COLO668 (cell line): Measurements from ENCODE around the gene BCAS3.
"Not testable (repeated sequence)": the region's sequence is repeated elsewhere in the genome, so short reads cannot be mapped to it uniquely, and the experiment has no call there.

ENCODE experiments used
- DNase-seq: peaks from one replicate; lab custom pipeline; 2025; ENCODE audit not compliant: unreplicated experiment; lab: John Stamatoyannopoulos, UW

BCAS3 gene

DNA sequence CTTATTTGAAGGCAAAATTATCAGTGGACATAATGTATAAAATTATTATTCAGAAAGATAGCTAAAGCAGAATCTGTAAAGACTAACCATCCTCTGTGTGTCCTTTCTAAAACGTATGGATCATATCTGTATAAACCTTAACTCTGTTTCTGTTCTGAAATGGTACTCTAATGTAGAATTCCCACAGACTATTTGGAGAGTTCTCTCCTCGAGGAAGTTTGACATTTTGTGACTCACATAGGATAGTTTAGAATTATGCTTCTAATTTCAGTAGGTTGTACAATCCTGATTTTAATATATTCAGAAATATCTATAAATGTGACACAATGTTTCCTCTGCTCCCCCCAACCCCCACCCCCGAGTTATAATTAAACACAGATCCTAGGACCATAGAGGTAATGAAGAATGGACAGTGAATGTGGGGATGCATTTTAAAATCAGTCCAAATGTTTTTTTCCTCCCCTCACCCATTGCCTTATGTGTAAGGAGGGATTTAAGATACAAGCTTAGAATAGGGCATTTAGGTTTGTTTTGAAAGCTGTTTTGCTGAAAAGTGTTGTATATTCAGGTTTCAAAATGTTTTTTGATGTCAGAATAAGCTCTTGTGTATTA, 66.8 kb downstream of the BCAS3 start:
- DNase-seq, result no peak

DNA sequence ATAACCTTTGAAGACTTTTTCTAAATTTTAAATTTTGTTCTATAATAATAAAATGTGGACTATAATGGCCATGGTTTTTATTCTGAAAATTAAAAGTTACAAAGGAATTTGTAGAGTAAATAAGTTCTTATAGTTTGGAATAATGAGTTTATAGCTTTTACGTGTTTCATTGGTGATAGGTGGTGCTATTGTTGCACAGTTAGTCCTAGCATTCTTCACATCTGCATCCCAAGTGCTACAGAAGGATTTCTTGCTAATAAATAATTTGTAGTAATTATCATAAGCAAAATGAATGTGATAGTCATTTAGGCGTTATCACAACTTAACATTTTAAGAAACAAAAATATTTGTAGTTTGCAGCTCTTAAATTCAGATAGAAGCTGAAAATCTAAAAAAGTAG, 67.9 kb downstream of the BCAS3 start:
- no peak for DNase-seq

DNA sequence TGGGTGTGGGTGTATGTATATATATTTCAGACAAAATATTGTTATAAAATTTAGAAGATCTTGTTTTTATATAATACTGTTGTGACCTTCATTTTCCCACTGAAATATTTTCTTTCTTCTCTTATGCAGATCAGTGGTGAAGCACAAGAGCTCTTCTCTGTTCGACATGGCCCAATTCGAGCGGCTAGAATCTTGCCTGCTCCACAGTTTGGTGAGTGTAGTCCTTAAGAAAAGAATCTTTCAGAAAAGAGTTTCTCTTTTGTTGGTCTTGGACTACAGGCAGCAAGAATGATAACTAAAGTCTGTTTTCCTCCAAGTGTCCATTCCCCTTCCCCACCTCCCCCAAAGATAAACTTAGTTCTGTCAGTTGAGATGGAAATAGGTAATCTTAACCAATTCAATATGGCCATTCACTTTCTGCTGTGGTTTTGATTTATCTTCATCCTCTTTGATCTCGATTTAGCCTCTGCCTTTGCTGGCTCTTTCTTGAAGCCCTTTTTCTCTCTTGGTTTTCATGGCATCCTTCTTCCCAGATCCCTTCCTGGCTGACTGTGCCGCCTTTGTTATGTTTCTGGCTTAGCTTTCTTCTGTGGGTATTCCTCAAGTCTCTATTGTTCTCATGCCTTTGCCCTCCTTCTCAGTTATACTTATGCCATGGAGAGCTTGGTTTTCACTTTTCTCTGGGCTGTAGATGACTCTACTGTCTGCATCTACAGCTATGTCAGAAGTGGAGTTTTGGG, 69.6 kb downstream of the BCAS3 start:
- no peak for DNase-seq

DNA sequence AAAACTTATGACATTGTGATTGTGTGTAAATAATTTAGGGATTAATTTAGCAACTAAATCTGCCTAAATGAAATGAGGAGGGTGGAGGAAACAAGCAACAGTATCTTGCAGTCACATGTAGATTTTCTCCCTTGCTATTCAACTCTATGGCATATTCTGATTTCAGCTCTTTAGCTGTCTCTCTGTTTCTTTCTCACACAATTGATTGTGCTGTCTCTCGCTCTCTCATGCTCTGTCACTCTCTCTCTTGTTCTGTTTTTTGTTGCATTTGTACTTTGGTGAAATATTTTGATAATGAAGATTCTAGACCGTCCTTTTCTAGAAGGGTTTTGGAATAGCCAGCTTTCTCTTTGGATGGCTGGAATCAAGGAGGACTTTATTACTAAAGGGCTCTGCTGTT, 70.6 kb downstream of the BCAS3 start:
- no peak for DNase-seq

DNA sequence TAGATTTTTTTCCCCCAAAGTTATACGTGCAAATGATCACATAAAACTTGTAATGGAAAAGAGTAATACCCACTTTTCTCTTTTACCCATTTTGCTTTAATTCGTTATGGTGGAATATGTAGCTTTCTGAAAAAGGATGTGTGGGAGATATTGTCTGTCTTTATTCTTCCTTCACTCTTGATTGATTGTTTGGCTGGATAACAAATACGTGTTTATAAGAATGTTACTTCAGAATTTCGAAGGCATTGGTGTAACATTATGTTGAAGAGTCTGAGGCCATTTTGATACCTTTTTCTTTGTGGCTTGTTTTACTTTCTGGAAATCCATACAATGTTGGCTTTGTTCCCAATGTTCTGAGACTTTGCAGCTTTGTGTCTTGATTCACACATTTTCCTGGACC, 71.4 kb downstream of the BCAS3 start:
- DNase-seq, result no peak

DNA sequence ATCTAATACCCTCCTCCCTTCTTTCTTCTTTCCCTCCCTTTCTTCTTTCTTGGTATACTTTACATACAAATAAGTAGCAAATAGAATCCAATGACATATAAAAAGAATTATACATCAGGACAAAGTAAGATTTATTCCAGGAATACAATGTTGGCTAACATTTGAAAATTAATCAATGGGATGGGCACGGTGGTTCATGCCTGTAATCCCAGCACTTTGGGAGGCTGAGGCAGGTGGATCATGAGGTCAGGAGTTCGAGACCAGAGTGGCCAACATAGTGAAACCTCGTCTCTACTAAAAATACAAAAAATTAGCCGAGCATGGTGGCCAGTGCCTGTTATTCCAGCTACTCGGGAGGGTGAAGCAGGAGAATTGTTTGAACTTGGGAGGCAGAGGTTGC, 72.1 kb downstream of the BCAS3 start:
- DNase-seq, result no peak

DNA sequence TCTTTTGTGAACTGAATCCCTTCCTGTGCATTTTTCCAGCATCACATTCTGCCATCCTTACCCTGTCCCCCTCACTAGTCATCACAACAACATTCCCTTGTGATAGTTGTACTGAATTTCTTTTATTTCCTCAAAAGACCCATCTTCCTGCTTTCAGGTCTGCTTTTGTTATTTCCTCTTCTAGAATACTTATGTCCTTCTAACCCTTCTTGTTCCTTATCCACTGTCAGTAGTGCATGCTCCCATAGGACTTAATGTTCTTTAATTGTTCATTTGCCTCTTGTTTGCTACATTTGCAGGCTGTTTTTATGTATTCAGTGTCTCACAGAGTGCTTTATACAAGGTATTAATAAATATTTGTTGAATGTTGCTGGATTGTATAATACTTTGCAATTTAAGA, 73.0 kb downstream of the BCAS3 start:
- DNase-seq, result no peak

DNA sequence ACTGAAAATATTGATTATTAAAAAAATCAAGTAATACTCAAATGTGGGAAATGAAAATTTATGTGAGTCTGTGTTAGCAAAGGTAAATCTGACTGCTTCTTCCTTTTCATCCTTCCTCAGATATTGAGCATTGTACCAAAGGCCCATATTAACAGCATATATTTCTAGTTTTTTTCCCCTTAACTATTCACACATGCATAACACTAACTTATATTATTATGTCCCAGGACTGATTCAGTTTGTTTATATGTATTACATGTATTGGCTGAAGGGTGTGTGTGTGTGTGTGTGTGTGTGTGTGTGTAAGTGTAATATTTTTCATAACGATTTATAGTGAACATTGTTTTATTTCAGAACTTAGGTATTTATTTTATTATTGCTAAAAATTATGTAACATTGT, 74.2 kb downstream of the BCAS3 start:
- no peak for DNase-seq

DNA sequence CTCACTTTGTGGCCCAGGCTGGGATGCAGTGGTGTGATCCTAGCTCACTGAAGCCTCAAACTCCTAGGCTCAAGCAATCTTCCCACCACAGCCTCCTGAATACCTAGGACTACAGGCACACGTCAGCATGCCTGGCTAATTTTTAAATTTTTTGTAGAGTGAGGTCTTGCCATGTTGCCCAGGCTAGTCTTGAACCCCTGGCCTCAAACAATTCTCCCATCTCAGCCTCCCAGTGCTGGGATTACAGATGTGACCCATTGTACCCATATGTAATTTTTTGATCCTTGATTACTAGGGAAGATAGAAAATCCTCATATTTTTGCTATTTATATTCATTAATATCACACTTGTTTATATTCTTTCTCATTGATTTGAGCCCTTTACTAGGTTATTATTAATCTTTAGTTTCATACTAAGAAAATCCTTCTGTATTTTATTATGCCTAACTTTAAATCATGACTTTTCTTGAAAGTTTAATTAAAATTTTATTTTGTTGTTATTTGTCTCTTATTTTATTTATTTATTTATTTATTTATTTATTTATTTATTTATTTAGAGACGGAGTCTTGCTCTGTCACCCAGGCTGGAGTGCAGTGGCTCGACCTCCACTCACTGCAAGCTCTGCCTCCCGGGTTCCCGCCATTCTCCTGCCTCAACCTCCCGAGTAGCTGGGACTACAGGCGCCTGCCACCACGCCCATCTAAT, 75.4 kb downstream of the BCAS3 start:
- DNase-seq, result no peak

DNA sequence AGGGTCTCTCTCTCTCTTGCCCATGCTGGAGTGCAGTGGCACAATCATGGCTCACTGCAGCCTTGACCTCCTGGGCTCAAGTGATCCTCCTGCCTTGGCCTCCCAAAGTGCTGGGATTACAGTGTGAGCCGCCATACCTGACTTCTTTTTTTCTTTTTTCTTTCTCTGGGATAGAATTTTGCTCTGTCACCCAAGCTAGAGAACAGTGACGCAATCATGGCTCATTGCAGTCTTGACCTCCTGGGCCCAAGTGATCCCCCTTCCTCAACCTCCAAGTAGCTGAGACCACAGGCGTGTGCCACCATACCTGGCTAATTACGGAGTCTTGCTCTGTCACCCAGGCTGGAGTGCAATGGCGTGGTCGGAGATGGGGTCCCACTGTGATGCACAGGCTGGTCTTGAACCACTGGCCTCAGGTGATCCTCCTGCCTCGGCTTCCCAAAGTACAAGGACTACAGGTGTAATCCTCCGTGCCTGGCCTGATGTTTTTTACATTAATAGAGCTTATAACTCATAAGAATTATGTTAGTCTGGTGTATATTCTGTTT, 76.5 kb downstream of the BCAS3 start:
- no peak for DNase-seq

DNA sequence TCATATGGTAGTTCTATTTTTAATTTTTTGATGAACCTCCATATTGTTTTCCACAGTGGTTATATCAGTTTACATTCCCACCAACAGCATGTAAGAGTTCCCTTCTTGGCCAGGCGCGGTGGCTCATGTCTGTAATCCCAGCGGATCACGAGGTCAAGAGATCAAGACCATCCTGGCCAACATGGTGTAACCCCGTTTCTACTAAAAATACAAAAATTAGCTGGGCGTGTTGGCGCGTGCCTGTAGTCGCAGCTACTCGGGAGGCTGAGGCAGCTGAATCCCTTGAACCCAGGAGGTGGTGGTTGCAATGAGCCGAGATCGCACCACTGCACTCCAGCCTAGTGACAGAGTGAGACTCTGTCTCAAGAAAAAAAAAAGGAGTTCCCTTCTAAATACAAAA, 79.1 kb downstream of the BCAS3 start:
- DNase-seq, result not testable (repeated sequence)

DNA sequence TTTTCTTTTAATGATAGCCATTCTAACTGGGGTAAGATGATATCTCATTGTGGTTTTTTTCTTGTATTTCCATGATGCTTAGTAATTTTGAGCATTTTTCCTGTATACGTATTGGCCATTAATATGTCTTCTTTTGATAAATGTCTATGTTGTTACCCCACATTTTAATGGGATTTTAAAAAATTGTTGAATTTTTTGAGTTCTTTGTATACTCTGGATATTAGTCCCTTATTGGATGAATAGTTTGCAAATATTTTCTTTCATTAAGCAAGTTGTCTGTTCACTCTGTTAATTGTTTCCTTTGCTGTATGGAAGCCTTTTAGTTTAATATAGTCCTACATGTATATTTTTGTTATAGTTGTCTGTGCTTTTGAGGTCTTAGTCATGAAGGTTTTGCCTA, 79.8 kb downstream of the BCAS3 start:
- no peak for DNase-seq

DNA sequence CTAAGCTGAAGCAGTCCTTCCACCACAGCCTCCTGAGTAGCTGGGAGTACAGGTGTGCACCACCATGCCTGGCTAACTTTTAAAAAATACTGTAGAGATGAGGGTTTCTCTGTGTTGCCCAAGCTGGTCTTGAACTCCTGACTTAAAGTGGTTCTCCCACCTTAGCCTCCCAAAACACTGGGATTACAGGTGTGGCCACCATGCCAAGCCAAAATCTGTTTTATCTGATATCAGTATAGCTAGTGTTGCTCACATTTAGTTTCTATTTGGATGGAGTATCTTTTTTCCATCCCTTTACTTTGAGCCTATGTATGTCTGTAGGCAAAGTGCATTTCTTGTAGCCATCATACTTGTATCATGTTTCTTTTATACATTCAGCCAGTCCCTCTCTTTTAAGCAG, 82.1 kb downstream of the BCAS3 start:
- DNase-seq, result no peak

DNA sequence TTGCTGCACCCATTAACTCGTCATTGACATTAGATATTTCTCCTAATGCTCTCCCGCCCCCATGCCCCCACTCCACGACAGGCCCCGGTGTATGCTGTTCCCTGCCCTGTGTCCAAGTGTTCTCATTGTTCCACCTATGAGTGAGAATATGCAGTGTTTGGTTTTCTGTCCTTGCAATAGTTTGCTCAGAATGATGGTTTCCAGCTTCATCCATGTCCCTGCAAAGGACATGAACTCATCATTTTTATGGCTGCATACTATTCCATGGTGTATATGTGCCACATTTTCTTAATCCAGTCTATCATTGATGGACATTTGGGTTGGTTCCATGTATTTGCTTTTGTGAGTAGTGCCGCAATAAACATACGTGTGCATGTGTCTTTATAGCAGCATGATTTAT, 83.7 kb downstream of the BCAS3 start:
- not testable (repeated sequence) for DNase-seq

DNA sequence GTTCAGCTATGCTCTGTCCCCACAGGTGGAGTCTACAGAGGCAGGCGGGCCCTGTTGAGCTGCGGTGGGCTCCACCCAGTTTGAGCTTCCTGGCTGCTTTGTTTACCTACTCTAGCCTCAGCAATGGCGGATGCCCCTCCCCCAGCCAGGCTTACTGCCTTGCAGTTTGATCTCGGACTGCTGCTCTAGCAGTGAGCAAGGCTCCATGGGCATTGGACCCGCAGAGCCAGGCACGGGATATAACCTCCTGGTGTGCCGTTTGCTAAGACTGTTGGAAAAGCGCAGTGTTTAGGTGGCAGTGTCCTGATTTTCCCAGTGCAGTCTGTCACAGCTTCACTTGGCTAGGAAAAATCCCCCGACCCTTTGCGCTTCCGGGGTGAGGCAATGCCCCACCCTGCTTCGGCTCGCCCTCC, 89.1 kb downstream of the BCAS3 start:
- DNase-seq, result peak; percentile 0

DNA sequence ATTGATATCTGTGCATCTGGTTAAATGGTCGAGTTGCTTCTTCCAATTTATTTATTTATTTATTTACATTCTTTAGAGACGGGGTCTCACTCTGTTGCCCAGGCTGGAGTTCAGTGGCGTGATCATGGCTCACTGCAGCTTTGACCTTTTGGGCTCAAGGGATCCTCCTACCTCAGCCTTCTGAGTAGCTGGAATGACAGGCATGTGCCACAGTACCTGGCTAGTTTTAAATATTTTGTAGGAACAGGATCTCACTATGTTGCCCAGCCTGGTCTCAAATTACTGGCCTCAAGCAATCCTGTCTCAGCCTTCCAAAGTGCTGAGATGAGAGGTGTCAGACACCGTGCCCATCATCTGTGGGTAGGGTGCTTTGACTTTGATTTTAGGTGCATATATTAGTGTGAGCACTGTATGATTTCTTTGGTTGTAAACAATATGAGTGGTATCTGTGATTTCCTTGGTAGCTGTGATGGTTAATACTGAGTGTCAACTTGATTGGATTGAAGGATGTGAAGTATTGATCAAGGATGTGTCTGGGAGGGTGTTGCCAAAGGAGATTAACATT, 90.2 kb downstream of the BCAS3 start:
- no peak for DNase-seq

DNA sequence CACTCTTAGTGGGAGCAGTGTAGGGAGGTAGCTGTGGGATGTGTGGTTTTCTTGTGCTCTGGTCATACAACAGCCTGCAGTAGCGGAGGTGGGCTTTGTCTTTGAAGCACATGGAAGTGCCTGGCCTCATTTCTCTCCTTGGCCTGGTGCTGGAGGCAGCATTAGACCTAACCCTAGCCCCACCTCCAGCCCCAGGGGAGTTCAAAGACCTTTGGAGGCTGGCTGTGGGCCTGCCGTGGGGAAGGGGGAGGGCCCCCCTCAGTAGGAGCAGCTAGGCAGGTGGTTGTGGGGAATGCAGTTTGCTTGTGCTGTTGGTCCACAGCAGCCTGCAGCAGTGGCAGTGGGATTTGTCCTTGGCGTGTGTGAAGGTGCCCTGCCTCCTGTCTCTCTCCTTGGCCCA, 91.7 kb downstream of the BCAS3 start:
- DNase-seq, result no peak

DNA sequence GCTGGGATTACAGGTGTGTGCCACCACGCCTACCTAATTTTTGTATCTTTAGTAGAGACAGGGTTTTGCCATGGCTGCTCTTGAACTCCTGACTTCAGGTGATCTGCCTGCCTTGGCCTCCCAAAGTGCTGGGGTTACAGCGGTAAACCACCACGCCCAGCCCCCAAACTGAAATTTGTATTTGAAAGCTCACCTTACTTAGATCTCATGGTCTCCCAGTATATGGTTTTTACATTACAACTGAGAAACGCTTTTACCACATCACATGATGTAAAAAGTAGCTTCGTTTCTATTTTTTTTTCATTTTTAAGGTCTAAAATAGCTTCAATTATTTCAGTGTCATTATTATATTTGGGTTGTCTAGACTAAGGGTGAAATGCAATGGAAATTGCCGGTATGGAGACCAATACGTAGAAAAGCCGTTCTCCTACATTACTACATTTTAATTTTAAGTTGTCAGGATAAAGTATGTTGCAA, 93.3 kb downstream of the BCAS3 start:
- DNase-seq, result no peak

DNA sequence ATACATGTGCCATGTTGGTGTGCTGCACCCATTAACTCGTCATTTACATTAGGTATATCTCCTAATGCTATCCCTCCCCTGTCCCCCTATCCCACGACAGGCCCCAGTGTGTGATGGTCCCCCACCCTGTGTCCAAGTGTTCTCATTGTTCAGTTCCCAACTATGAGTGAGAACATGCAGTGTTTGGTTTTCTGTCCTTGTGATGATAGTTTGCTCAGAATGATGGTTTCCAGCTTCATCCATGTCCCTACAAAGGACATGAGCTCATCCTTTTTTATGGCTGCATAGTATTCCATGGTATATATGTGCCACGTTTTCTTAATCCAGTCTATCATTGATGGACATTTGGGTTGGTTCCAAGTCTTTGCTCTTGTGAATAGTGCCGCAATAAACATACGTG, 94.0 kb downstream of the BCAS3 start:
- DNase-seq, result not testable (repeated sequence)

DNA sequence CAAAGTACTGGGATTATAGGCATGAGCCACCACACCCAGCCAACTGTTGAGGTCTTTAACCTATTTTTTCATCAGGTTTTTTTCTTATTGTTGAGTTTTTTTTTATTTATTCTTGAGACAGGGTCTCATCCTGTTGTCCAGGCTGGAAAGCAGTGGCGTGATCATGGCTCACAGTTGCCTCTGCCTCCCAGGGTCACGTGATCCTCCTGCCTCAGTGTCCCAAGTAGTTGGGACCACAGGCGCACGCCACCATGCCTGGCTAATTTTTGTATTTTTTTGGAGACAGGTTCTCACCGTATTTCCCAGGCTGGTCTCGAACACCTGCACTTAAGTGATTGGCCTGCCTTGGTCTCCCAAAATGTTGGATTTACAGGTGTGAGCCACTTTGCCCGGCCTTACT, 95.9 kb downstream of the BCAS3 start:
- DNase-seq, result no peak

DNA sequence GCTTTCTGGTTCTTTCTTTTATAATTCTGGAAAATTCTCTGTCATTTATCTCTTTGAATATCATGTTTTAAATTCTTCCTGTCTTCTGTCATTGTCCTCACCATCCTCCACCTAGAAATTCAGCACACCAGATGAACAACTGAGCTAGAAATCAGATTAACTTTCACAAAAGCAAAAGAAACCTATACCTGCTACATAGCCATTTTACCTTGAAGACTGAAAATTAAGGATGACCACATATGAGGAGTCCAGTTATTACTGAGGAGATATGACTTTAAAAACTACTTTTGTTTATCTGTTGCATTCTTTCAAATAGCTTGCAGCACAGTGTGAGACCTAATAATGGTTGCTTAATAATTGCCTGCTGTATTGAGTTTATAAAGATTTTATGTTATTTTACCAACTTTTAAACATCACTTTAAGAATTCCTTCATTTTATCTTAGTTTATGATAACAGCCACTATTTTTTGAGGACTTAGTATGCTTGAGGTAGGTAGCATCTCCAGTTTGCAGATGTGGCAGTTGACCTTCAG, 104.3 kb downstream of the BCAS3 start:
- DNase-seq, result no peak
